GM21825 (cell line): ENCODE results near the gene HOXD13.

Experiments
- ATAC-seq: cut with Tn5 transposase; IDR thresholded peaks from one replicate; pipeline ENCODE4 v1.9.1; 2021; ENCODE audit warnings: mild to moderate bottlenecking, moderate library complexity; ENCODE audit not compliant: unreplicated experiment

HOXD13 gene

GRCh38 chr2:176093145-176093897 is 800 bp downstream of the HOXD13 start:
- ATAC-seq = no peak

- no peak for ATAC-seq
Measured at GRCh38 chr2:176093898-176094249, 1.4 kb downstream of the HOXD13 start.

DNA sequence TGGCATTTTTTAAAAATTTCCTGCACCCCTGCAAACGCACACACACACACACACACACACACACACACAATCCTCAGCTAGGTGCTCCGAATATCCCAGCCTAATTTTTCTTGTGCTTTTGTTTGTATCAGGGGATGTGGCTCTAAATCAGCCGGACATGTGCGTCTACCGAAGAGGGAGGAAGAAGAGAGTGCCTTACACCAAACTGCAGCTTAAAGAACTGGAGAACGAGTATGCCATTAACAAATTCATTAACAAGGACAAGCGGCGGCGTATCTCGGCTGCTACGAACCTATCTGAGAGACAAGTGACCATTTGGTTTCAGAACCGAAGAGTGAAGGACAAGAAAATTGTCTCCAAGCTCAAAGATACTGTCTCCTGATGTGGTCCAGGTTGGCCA is 1.8 kb downstream of the HOXD13 start:
- ATAC-seq = no peak

DNA sequence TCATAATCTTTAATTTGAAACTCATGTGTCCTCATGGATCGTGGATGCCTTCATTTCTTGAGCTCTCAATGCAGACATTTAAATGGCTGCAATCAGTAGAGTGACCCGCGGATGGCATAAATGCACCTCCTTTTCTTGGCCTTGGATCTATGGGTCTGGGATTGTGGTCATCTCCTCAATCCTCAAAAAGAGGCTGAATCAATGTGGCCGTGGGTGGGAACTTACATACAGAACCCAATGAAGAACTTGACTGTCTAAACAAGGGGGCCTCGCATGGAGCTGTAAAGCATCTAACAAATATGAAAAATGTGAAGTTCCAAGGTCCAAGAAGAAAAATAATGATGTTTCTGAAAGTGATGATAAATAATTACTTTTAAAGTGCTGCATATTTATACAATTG is 2.9 kb downstream of the HOXD13 start:
- ATAC-seq = no peak

DNA sequence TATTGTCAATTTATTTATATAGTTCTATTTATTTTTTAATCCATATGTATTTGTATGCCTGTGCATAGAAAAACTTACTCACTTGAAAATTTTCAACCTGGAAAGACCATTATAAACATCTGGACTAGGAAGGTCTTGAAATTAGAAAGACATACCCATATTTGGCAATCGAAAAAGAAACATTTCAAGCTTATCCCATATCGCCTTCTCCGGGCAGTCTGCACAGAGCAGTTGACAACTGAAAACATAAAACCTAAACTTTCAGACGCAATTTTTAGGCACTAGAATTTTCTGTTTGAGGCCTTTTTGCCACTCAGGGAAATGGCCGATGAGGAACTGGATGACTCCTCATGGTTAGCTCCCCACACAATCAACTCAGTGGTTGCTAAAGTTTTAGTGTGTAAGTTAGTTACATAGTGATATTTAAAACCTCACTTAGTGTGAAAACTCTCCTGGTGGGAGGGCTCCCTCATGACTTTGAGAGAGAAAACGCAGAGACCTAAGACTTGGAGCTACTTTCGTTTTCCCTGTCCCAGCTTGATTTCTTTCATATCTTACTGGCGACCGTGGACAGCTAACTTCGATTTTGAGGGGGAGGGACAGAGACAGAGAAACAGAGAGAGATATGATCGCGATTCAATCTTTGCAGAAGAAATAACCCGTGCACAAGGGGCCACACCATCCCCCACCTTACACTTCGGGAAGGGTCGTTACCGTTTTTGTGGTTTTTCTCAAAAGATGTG is 3.9 kb downstream of the HOXD13 start:
- no peak for ATAC-seq

DNA sequence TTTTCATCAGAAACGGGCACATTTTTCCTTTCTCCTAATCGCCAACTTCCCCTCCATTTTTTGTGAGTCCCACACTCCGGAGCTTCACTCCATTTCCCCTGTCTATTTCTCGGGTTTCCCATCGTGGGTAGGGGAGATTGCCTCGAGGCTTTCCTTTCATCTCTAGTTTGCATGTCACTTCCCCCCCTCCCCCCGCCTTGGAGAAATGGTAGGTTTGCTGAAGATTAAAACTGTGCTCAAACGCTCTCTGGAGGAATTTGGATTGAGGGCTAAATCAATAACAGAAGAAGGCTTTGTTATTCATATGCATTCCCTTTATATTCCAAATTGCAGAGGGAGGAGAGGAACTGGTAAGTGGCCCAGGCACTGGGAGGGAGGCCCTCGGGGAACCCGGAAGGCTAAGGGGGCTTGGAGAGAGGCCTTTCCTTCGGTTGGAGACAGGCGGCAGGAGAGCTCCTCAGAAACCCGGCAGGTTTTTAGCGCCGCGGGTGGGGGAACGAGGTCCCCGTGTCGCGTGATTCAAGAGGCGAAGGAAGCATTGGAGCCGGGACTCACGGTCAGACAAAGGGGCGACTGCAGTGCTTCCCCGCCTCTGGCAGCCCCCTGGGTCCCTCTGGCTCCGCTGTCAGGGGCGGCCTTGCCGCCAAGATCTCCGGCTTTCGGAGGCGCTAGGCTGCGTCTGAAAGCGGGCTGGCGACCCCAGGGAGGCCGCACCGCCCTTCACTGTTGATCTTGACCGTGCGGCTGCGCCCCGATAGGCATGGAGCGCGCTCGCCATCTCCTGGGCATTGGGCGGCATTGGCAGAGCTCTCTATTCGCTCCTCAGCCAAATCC is 4.7 kb downstream of the HOXD13 start:
- peak; percentile 84 for ATAC-seq

DNA sequence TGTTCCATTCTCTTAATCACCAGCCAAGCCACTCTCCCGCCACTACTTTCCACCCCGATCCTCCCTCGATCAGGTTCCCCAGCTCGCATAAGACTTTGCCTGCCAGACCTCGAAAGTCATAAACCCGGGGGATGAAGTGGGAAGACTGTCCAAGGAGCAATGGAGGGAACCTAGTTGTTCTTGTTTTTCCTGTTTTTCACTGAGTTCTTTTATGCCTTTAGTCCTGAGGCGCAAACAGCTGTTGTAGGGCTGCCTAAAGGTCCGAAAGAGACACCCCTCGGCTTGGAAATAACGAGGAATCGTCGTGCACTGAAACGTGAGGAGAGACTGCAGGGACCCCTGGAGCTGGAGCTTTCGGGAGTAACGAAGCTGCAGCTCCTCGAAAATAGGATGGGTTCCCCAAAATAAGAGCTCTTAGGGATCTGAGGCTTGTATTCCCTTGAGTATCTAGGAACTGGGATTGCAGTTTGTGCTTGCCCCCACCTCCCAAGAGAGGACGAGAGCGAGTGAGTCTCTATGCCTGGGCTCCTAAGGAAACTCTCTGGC is 5.4 kb downstream of the HOXD13 start:
- ATAC-seq = no peak

GRCh38 chr2:176098366-176099158 is 6.0 kb downstream of the HOXD13 start:
- ATAC-seq = no peak

- ATAC-seq = no peak
Measured at GRCh38 chr2:176099159-176099727, 6.7 kb downstream of the HOXD13 start.

DNA sequence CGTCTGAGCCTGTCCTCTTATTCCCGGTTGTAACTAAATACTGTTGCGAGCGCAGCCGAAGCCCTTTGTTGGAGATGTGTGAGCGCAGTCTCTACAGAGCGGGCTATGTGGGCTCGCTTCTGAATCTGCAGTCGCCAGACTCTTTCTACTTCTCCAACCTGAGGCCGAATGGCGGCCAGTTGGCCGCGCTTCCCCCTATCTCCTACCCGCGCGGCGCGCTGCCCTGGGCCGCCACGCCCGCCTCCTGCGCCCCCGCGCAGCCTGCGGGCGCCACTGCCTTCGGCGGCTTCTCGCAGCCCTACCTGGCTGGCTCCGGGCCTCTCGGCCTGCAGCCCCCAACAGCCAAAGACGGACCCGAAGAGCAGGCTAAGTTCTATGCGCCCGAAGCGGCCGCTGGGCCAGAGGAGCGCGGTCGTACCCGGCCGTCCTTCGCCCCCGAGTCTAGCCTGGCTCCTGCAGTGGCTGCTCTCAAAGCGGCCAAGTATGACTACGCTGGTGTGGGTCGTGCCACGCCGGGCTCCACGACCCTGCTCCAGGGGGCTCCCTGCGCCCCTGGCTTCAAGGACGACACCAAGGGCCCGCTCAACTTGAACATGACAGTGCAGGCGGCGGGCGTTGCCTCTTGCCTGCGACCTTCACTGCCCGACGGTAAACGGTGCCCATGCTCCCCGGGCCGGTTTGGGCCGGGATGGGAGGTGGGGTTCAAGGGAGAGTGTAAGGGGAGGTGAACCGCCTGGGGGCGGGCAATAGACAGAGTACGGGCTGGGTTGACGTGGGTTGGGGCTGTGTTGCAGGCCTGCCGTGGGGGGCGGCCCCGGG is 7.4 kb downstream of the HOXD13 start, which contains the start of gene HOXD12:
TSS of gene HOXD12 (plus strand) at position 68 of the 819 bp plus-strand sequence. CDS start at position 75, 7 bp downstream.
- no peak for ATAC-seq

GRCh38 chr2:176100547-176101140 is 8.1 kb downstream of the HOXD13 start:
- no peak for ATAC-seq

DNA sequence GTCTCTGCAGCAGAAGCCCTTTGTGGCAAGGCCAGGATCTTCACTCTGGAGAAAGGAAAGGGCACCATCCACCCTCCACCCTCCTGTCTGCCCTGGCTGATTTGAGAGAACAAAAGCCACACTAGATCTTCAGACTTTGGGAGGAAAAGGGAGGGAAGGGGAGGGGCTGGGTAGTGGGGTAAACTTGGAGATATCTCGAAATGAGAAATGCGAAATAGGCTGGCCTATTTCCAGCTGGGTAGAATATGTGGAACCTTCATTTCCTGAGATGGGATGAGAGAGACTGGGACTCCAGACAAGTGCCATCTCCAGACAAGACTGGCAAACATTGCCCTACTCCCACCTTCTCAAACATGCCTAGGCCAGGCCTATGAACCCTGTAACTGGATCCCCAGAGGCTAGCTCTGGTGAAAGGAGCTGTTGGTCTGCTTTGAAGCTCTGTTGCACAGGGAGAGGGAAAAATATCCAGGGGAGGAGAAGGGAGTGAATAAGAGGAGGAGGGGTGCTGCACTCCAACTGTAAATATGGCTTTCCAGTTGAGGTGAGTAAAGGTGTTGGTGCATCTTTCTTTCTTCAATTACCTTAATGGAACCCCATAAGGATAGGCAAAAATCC is 8.8 kb downstream of the HOXD13 start:
- no peak for ATAC-seq

- no peak for ATAC-seq
Measured at GRCh38 chr2:176101842-176102241, 9.3 kb downstream of the HOXD13 start.

- no peak for ATAC-seq
Measured at GRCh38 chr2:176102309-176102866, 9.9 kb downstream of the HOXD13 start.

- ATAC-seq = no peak
Measured at GRCh38 chr2:176103194-176103593, 10.7 kb downstream of the HOXD13 start.

DNA sequence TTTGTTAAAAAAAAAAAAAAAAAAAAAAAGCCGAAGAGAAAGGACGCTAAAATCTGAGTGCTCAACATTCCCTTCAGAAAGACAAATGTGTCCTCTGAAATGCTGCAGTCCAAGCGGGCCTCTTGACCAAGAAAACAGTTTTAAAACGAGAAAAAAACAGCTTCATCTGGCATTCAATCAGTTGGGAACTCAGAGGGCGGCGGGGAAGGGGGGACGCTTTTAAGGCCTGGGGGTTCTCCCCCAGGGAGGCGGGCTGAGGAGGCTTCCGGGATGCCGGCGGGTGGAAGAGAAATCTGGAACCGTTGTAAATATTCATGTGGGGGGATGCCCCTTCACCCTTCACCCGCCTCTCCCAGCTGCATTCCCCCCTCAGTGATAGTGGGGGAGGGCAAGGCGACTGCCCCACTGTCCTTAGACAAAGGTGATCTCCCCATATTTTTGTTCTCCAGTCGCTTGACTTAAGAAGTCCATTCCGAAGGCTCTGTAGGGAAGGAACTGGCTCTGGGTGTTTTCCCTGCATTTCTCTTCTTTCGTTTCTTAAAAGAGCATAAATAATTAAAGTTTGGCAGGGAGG is 11.3 kb downstream of the HOXD13 start:
- no peak for ATAC-seq

DNA sequence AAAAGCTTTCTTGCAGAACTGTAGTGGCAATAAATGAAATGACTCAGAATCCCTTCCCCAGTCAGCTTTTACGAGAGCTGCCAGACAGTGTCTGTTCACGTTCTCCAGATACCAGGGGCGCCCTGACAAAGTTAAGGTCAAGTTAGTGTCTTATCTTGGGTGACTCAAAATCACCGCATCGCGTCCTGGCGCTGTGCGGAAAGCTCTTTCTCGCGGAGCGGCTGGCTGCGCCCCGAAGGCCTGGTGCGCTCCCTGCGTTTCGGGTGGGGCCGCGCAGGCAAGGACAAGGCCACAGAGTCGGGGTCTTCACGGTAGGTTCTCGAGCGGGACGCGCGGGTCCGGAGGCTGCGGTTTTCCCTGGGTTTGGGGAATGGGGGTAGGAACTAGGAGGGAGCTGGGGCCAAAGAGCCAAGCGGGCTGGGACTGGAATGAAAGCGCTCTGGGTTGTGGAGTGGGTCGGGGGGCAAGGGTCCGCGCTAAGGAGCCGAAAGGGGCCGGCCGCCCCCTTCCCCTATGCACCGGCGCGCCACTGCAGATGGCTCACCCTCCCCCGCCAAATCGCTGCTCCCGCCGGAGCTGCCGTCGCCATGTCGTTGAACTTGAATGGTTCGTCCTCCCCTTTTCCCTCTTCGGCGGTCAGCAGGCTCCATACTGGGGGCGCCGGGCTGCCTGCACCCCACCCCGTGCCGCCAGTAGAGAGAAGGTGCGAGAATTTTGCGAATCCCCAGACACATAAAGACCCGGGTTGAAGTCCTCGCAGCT is 12.0 kb downstream of the HOXD13 start:
- no peak for ATAC-seq
